Inflammatory macrophage treated with lipopolysaccharide for 1 hour (primary cell): ENCODE results near the gene NECTIN4.
"Not testable (repeated sequence)": the region's sequence is repeated elsewhere in the genome, so short reads cannot be mapped to it uniquely, and the experiment has no call there.

Source experiments
- DNase-seq, 2 donors: peaks; one replicate each; pipeline ENCODE4 v3.0.0-alpha.2; 2020 to 2022

The NECTIN4 gene

DNA sequence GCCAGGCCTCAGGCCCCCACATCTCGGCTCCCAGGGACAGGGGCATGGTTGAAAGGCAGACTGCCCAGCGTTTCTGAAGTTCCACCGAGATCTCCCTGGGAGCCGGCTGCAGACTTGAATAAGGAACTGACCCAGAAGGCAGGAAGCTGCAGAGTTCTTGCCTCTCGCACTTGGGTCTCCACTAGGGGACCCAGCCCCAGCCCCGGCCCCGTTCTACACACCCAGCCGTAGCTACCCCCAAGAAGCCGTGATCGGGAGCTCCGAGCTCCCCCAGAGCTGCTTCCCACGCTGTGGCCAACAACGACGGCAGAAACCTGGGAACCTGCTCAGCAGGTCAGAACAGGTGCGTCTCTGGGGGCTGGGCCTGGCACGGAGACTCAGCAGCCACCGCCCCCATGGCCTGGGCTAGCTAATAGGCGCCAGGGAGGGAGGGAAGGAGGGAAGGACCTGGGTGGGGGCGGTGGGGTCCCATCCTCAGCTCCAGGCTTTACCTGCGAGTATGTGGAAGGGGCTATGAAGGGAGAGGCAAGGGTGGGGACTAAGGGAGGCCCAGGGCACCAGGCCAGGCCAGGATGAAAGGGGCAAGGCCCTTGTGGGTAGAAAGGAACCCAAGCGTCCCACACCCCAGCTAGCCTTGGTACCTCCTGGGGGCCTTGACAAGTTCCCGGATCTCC is at the start of gene NECTIN4:
NECTIN4 (minus strand) TSS at position 308 of the 674 bp plus-strand sequence; CDS start at position 46, 262 bp downstream.
- DNase-seq, result no peak

- DNase-seq, result no peak
These were observed 49.1 kb upstream of the NECTIN4 start for GRCh38 chr1:161138431-161138830.

GRCh38 chr1:161137881-161138280 is 48.5 kb upstream of the NECTIN4 start:
- DNase-seq, result no peak

GRCh38 chr1:161133220-161133740 is 43.9 kb upstream of the NECTIN4 start:
- DNase-seq, result no peak

DNA sequence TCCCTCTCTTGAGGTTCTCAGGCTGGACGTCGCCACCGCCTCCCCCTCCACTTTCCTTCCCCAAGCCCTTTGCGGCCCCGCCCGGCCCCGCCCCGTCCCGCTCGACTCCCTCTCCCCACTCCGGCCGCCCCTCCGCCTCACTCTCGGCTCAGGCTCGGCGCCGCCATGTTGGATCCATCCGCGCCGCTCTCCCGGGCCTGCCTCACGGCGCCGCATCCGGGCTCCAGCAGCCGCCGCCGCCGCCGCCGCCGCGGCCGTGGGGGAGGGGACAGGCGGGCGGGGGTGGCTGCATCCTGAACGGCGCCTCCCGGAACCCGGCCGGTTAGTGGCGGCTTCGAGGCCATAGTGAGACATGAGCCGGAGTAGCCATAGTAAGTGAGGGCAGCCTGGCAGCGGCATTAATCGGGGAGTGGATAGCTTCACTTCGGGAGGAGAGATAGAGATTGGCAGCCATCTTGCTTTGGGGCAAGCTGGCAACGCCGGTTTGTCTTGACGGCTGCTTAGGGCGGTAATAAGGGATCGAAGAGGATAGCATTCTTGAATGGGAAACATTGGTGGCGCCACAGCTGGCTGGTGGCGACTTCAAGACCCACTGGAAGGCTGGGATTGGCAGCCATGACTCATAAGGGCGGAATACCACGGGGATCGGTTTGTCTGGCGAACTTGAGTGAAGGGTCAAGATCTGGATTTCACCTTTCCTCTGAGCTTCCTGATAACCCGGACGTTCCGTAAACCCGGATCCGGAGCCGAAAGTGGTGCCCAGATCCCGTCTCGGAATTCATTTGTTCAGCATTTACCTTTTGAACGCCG is 43.3 kb upstream of the NECTIN4 start, which contains the start of gene DEDD:
DEDD (minus strand) TSS at position 258 of the 810 bp plus-strand sequence. CDS start 8,205 bp downstream, outside the sequence.
- DNase-seq, result peak; percentile 91 to 95

DNA sequence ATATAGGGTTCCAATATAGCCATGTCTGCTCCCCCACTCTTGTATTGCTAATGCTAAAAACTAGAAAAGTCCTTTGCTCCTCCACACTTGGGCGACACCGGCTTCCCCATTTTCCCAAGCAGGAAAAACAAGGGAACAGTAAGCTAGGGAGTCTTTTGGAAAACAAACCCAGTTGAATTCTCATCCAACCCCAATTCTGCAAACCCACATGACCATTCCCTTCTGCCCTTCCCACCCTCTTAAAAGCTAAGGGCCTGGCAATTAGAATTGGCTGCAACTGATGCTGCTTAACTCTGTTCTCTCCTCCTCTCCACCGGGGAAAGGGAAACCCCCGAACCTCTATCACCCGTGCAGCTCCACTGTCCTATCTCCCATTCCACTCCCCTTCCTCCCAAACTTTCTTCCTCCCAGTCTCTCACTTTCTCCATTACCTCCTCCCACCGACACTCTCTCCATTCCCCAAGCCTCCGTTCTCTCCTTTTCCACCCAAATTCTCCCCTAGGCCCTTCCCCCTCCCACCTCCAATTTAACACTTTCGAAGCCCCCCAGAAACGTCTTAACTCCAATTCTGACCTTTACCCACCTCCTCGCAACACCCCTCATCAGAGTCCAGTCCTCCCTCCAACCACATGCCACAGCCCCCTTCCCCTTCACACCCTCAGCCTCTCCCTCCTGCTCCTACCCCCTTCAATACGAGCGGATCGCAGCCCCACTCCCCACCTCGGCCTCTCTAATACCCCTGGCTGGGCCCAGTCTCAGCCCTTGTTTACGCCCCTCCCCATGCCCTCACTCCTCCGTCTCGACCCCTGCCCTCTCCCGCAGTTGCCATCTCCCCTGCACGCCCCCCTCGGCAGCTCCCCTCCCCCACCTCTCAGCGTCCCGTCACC is 42.4 kb upstream of the NECTIN4 start:
- no peak for DNase-seq

DNA sequence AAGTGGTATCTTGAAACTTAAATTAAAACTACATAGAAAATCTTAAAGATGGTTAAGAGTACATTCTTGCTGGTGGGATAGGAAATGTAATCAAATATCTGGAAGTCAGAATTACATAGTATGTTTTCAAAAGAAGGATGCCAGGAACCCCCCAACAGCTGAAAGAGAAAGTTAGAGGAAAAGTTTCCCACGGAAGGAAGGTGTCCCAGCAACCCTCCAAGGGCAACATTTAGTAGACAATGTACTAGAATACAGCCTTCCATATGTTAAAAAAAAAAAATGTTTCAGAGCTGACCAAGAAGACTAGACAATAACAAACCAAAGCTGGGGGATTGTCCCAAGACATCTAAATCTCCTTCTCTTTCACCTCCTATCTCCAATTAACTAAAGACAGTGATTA is 40.9 kb upstream of the NECTIN4 start:
- no peak for DNase-seq

DNA sequence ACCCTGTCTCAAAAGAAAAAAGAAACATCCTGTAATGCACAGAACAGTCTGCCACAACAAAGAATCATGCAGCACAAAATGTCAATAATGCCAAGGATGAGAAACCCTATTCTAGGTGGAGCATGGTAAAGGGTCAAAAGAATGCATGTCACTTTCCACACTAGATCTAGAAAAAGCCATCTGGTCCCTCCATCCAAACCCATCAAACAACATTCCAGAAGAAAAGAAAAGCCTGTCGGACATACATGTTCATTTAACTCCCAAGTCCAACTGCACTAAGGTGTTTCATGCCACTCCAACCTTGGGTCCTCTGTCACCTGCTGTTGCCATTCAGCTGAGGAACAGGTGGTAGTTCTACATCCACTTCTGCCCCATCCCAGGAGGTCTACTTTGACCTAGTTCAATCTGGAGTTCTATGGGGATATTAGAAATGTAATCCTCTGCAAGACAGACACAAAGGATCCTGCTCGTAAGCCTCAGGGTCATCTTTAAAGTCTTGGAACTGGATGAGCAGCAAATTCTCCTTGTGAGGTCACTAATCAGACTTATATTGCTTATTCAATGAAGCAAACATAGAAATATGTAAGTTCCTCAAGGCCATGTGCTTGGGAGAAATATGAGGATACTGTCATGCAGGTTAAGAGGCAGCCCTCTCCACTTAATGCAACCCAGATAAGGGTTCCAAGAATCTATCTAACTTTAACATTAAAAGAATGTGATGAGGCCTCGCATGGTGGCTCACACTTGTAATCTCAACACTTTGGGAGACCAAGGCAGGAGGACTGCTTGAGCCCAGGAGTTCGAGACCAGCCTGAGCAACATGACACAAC is 39.4 kb upstream of the NECTIN4 start:
- DNase-seq, result no peak

DNA sequence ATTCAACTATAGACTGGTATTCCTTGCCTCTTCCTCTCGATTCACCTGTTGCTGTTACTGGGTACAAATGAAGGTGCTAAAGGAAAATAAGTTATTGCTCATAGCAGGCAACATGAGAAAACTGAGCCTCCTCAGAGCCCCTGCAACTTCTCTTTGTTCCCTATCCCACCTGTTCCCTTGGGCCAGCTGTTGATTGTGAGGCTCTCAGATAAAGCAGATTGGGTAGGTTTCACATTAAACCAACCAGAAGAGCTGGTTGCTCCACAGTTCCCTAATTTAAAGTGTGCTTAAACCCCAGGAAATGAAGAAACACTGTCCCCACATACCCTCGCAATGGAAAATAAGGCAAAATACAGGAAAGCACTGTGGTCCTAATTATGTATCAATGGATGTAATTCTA is 38.3 kb upstream of the NECTIN4 start:
- DNase-seq, result peak in 1 of 2 donors; percentile 21

DNA sequence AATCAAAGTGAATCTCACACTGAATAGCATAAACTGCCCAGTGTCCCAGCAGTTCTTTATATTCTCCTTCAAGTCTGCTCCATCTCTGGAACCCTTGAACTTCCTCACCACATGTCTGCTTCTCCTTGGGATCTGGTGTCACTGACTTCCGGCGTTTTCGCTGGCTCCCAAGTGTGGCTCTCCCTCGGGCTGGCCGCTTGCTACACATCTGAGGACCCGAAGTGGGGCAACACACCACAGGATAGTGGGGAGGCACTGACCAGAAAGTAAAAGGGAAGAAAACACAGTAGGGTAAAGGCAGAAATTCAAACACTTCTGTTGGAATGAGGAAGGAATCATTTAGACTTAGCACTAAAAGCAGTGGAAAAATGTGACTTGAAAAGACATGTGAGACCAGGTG is 33.6 kb upstream of the NECTIN4 start:
- DNase-seq, result no peak

GRCh38 chr1:161121834-161122233 is 32.5 kb upstream of the NECTIN4 start:
- DNase-seq, result peak; percentile 75 to 79

GRCh38 chr1:161121042-161121650 is 31.8 kb upstream of the NECTIN4 start:
- peak in 1 of 2 donors; percentile 28 for DNase-seq

GRCh38 chr1:161119092-161119903 is 29.9 kb upstream of the NECTIN4 start:
- DNase-seq, result peak; percentile 60 to 68

DNA sequence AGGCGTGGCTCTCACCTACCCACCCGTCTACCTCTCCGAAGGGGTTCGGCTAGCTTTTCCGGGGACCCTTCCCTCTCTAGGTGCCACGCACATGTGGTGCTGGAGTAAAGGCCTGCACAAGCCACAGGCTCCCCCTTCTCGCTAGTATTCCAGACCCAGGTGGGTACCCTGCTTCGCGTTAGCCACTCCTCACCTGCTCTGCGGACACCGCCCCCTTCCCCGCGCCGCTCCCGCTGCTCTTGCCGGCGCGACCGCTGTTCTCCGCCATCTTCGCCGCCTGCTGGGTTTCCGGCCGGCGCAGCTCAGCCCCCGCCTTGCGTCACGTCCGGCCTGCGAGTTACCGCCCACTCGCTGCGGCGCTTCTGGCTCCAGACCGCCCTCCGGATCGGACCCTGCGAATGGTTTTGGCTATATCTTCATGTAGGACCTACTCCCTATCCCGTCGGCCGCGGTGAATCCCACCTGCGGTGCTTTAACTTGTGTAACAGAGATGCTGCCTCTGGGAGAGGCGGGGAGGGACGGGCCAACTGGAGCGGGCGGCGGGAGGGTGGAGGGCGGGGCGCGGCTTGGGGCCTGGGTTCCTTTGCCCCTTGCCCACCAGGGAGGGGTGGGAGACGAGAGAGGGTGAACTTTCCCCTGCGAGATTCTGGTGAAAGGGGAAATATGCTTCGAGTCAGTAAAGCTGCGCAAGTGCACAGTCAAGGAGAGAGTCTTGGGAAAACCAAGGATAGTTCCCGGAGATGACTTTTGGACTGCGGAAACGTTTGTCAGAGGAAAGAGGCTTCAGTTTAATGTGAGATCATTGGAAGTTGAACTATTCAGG is 28.6 kb upstream of the NECTIN4 start, which contains the start of the genes NIT1 and PFDN2:
NIT1 (plus strand) TSS at position 347 of the 823 bp plus-strand sequence; CDS start at position 419, 72 bp downstream.
PFDN2 (minus strand) TSS at position 279 of the 823 bp plus-strand sequence; CDS start at position 268, 11 bp downstream.
- peak; percentile 80 to 86 for DNase-seq

DNA sequence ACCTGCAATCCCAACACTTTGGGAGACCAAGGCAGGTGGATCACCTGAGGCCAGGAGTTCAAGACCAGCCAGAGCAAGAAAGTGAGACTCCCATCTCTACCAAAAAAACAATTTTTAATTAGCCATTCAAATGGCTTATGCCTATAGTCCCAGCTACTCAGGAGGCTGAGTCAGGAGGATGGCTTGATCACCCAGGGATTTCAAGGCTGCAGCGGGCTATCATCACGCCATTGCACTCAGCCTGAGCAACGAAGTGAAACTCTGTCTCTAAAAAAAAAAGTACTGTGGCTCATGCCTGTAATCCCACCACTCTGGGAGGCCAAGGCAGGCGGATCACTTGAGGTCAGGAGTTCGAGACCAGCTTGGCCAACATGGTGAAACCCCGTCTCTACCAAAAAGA is 26.6 kb upstream of the NECTIN4 start:
- DNase-seq, result not testable (repeated sequence)

DNA sequence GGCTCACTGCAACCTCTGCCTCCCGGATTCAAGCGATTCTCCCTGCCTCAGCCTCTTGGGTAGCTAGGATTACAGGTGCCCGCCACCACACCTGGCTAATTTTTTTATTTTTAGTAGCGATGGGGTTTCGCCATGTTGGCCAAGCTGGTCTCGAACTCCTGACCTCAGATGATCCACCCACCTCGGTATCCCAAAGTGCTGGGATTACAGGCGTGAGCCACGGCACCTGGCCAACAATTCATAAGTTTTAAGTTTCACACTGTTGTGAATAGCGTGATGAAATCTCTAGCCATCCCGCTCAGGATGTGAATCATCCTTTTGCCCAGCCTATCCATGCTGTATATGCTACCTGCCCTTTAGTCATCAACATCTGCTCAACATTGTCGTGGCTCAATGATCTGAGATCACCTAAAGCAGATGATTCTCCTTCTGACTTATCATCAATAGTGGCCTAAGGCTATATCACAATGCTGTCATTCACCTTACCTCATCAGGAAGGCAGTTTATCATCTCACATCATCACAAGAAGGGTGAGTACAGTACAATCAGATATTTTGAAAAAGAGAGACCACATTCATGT is 25.9 kb upstream of the NECTIN4 start:
- DNase-seq, result no peak

DNA sequence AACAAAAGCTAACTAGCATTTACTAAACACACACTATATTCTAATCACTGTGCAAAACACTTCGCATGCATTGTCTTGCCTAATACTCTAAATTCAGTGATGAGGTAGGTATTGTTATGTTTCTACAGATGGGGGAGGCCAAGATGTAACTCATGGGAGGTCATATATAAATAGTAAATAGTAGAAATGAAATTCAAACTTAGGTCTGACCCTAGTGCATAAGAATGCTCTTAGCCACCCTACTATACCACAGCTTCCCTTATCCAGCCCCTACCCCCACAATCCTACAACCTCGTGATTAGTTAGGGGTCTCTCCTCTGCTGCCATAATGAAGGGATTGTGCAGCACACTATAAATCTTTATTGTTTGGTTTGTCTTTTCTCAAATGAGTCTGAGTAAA is 25.2 kb upstream of the NECTIN4 start:
- DNase-seq, result no peak

DNA sequence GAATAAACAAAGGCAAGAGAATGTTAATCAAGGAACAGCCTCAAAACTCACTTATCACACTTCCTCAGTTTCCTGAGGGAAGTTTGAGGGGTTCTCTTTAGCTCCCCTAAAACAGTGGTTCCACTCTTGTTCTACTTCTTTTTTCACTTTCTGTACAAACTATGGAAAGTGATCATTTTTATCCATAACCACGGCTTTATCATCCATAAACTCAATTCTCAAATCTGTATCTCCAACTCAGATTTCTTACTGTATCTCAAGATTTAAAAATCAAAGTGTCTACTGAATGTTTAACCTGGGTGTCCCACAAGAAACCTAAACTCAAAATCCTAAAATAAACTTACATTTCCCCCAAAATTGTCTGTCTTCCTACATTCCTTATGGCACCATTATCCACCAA is 24.6 kb upstream of the NECTIN4 start:
- no peak for DNase-seq

DNA sequence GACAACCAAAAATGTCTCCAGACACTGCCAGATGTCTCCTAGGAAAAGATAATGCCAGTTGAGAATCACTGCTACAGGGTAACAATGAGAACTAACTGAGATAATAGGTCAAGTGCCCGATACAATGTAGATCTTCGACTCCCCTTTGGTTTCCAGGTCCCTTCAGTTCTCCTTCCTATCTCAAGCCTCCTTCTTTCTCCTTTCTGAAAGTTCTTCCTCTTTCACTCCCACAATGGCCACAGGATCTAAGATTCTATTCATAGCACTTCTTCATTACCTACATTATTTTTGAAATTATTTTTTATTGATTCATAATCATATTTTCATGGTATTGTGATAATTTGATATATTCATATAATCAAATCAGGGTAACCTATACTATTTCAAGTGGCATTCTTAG is 22.2 kb upstream of the NECTIN4 start:
- DNase-seq, result peak in 1 of 2 donors; percentile 30
